Hepatocyte (in vitro differentiated cells): ENCODE data around the gene IRAK1.

Source experiments
- CTCF ChIP-seq: fragments of 200-600 bp; sonication (generic); IDR thresholded peaks from 2 replicates; pipeline ENCODE4 v1.5.1; 2016; ENCODE audit warnings: antibody characterized with exemption, mild to moderate bottlenecking; ENCODE audit not compliant: poor library complexity
- EZH2 ChIP-seq: fragments of 200-600 bp; sonication (generic); IDR thresholded peaks from 2 replicates; pipeline ENCODE4 v1.6.1; 2016; ENCODE audit warnings: antibody characterized with exemption, mild to moderate bottlenecking, borderline replicate concordance
- EZH2phosphoT487 ChIP-seq: fragments of 200-600 bp; sonication (generic); IDR thresholded peaks from one replicate; pipeline ENCODE4 v1.6.1; 2018; ENCODE audit warnings: antibody characterized with exemption, mild to moderate bottlenecking, low read depth, moderate library complexity; ENCODE audit not compliant: unreplicated experiment, severe bottlenecking

GRCh38 chrX:154057791-154058190, 38.1 kb upstream of the IRAK1 start:
- TF ChIP-seq CTCF (no peak), EZH2 (no peak), EZH2phosphoT487 (no peak)
